Adrenal gland (tissue), 5 donors: ENCODE results near the gene USF2.

Experiments used
- POLR2A ChIP-seq, 2 donors: fragments of 450-650 bp; IDR thresholded peaks; one replicate each; pipeline ENCODE4 v1.6.1; 2017; ENCODE audit warnings: antibody characterized with exemption in 2 of 2, mild to moderate bottlenecking in 2 of 2, moderate library complexity in 1 of 2
- TF ChIP-seq, protein P1 (sequence below), 6 experiments: fragments of 450-650 bp in 4 of 6; fragments of 200-600 bp in 2 of 6; sonication (generic) in 1 of 6; IDR thresholded peaks; 1 replicate in 5 of 6; 2 replicates in 1 of 6; pipeline versions ENCODE4 v1.5.1 to v1.8.0; 2016 to 2021; ENCODE audit warnings: antibody characterized with exemption in 6 of 6, mild to moderate bottlenecking in 2 of 6, moderate library complexity in 1 of 6
- donor health status: DM: no; HTN: no; CAD: no.

DNA sequence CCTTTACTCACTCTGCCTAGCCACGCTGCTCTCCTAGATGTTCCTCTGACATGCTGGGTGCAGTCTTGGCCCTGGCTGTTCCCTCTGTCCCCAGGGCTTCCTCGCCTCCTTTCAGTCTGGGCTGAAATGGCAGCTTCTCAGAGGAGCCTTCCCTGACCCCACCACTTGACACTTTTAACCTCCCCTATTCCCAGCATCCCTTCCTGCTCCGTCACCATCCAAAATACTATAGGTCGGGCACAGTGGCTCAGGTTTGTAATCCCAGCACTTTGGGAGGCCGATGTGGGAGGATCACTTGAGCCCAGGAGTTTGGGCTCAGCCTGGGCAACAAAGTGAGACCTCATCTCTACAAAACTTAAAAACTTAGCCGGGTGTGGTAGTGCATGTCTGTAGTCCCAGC is 42.8 kb upstream of the USF2 start:
- TF ChIP-seq, protein P1, sequence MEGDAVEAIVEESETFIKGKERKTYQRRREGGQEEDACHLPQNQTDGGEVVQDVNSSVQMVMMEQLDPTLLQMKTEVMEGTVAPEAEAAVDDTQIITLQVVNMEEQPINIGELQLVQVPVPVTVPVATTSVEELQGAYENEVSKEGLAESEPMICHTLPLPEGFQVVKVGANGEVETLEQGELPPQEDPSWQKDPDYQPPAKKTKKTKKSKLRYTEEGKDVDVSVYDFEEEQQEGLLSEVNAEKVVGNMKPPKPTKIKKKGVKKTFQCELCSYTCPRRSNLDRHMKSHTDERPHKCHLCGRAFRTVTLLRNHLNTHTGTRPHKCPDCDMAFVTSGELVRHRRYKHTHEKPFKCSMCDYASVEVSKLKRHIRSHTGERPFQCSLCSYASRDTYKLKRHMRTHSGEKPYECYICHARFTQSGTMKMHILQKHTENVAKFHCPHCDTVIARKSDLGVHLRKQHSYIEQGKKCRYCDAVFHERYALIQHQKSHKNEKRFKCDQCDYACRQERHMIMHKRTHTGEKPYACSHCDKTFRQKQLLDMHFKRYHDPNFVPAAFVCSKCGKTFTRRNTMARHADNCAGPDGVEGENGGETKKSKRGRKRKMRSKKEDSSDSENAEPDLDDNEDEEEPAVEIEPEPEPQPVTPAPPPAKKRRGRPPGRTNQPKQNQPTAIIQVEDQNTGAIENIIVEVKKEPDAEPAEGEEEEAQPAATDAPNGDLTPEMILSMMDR (IDR thresholded peaks at IDR 0.05), result no peak
- TF ChIP-seq POLR2A (IDR thresholded peaks at IDR 0.05), result no peak
